SW 1271 (cell line): ENCODE data around the gene RNF115.
"Not testable (repeated sequence)": the region's sequence is repeated elsewhere in the genome, so short reads cannot be mapped to it uniquely, and the experiment has no call there.

Experiments used
- DNase-seq, 2 experiments: peaks; one replicate each; lab custom pipeline; 2025; lab: John Stamatoyannopoulos, UW

Gene RNF115

GRCh38 chr1:145777357-145778145 is 46.3 kb downstream of the RNF115 start:
- no peak for DNase-seq

- DNase-seq: no peak
These were observed 50.5 kb downstream of the RNF115 start for GRCh38 chr1:145773423-145773822.

GRCh38 chr1:145771056-145771455 is 52.8 kb downstream of the RNF115 start:
- no peak for DNase-seq

GRCh38 chr1:145768004-145768403 is 55.9 kb downstream of the RNF115 start:
- DNase-seq: not testable (repeated sequence)

GRCh38 chr1:145766926-145767325 is 57.0 kb downstream of the RNF115 start:
- not testable (repeated sequence) for DNase-seq

- not testable (repeated sequence) for DNase-seq
These were observed 58.1 kb downstream of the RNF115 start for GRCh38 chr1:145765585-145766360.

GRCh38 chr1:145765127-145765526 is 58.8 kb downstream of the RNF115 start:
- DNase-seq: not testable (repeated sequence)

GRCh38 chr1:145764231-145764940 is 59.5 kb downstream of the RNF115 start:
- not testable (repeated sequence) for DNase-seq

- not testable (repeated sequence) for DNase-seq
These were observed 61.9 kb downstream of the RNF115 start for GRCh38 chr1:145762001-145762400.

GRCh38 chr1:145761498-145761897 is 62.4 kb downstream of the RNF115 start:
- not testable (repeated sequence) for DNase-seq

- not testable (repeated sequence) for DNase-seq
These were observed 63.4 kb downstream of the RNF115 start for GRCh38 chr1:145760395-145760949.

- no peak for DNase-seq
These were observed 64.2 kb downstream of the RNF115 start for GRCh38 chr1:145759721-145760120.

- DNase-seq: no peak
These were observed 65.3 kb downstream of the RNF115 start for GRCh38 chr1:145758575-145758974.

GRCh38 chr1:145758116-145758515 is 65.8 kb downstream of the RNF115 start:
- DNase-seq: no peak

GRCh38 chr1:145757420-145757819 is 66.5 kb downstream of the RNF115 start:
- DNase-seq: no peak

GRCh38 chr1:145751491-145752037 is 72.3 kb downstream of the RNF115 start:
- DNase-seq: no peak

- no peak for DNase-seq
These were observed 73.5 kb downstream of the RNF115 start for GRCh38 chr1:145750426-145750825.

- DNase-seq: no peak
These were observed 76.3 kb downstream of the RNF115 start for GRCh38 chr1:145747398-145748247.

GRCh38 chr1:145740269-145740668 is 83.6 kb downstream of the RNF115 start:
- no peak for DNase-seq

GRCh38 chr1:145736191-145736590 is 87.7 kb downstream of the RNF115 start:
- no peak for DNase-seq

GRCh38 chr1:145730900-145731299 is 93.0 kb downstream of the RNF115 start:
- DNase-seq: no peak
